OCI-LY7 (cell line): ENCODE results near the gene HEPN1. TPM values are rescaled to one million over a fixed set of nuclear protein-coding genes. Genes with fewer than 3 reads are reported as not detected.

ENCODE experiments used
- BruUV-seq: library from RNA; stranded (reverse); fragments of 400-500 nt; replicated peaks from 2 replicates; lab custom pipeline; 2021; lab: Mats Ljungman, UMichigan
- CTCF ChIA-PET: fragments of 300-600 bp; sonication (Branson Sonifier 250); formaldehyde crosslinking; loops from one replicate; lab custom pipeline; 2022; ENCODE audit warnings: antibody characterized with exemption; ENCODE audit not compliant: unreplicated experiment; lab: Charles Lee
- POLR2A ChIA-PET: fragments of 300-600 bp; sonication (Branson Sonifier 250); formaldehyde crosslinking; loops from one replicate; lab custom pipeline; 2022; ENCODE audit warnings: antibody characterized with exemption; lab: Charles Lee
- DNase-seq: peaks from one replicate; pipeline ENCODE4 v3.0.0-alpha.2; 2015; ENCODE audit warnings: low spot score
- H2AFZ ChIP-seq: fragments of 200-600 bp; sonication (generic), shearing (Covaris generic); 2 replicates; pipeline ENCODE4 v1.6.1; 2014; ENCODE audit warnings: mild to moderate bottlenecking, antibody characterized with exemption, low read length, moderate library complexity
- H3K27ac ChIP-seq: fragments of 200-600 bp; sonication (generic); 2 replicates; pipeline ENCODE4 v1.5.1; 2014; ENCODE audit warnings: mixed run types, low read depth, mild to moderate bottlenecking, moderate library complexity, low read length, inconsistent platforms; ENCODE audit not compliant: poor library complexity, severe bottlenecking
- H3K36me3 ChIP-seq: fragments of 200-600 bp; sonication (generic); 2 replicates; pipeline ENCODE4 v1.6.1; 2014; ENCODE audit warnings: mild to moderate bottlenecking, antibody characterized with exemption, low read length, moderate library complexity, mixed read lengths; ENCODE audit not compliant: insufficient read depth
- H3K4me1 ChIP-seq: fragments of 200-600 bp; sonication (generic); 2 replicates; pipeline ENCODE4 v1.5.1; 2014; ENCODE audit warnings: mild to moderate bottlenecking, low read length; ENCODE audit not compliant: insufficient read depth, poor library complexity, severe bottlenecking
- H3K4me2 ChIP-seq: fragments of 200-600 bp; sonication (generic); 2 replicates; pipeline ENCODE4 v1.6.1; 2014; ENCODE audit warnings: mild to moderate bottlenecking, low read length
- H3K4me3 ChIP-seq: fragments of 200-600 bp; sonication (generic); 2 replicates; pipeline ENCODE4 v1.5.1; 2014; ENCODE audit warnings: mild to moderate bottlenecking, low read depth, low read length; ENCODE audit not compliant: poor library complexity, severe bottlenecking
- H3K79me2 ChIP-seq: fragments of 200-600 bp; sonication (generic); 2 replicates; pipeline ENCODE4 v1.6.1; 2016; ENCODE audit warnings: low read depth, mild to moderate bottlenecking, low read length, moderate library complexity, mixed read lengths; ENCODE audit not compliant: insufficient read depth
- H3K9me2 ChIP-seq: fragments of 200-600 bp; sonication (generic); 2 replicates; pipeline ENCODE4 v1.6.1; 2016; ENCODE audit warnings: mild to moderate bottlenecking, low read length, mixed read lengths; ENCODE audit not compliant: insufficient read depth
- H3K9me3 ChIP-seq: fragments of 200-600 bp; sonication (generic); 2 replicates; pipeline ENCODE4 v1.6.1; 2014; ENCODE audit warnings: mild to moderate bottlenecking, mixed run types, low read length, mixed read lengths
- H4K20me1 ChIP-seq: fragments of 200-600 bp; sonication (generic); 2 replicates; pipeline ENCODE4 v1.6.1; 2014; ENCODE audit warnings: mild to moderate bottlenecking, antibody characterized with exemption, low read length, moderate library complexity, mixed read lengths; ENCODE audit not compliant: insufficient read depth
- CTCF ChIP-seq: fragments of 200-600 bp; sonication (generic); conservative IDR thresholded peaks from 2 replicates; pipeline ENCODE4 v1.5.1; 2014; ENCODE audit warnings: mild to moderate bottlenecking, antibody characterized with exemption, low read length, moderate library complexity, mixed read lengths
- EZH2phosphoT487 ChIP-seq: fragments of 200-600 bp; sonication (generic); IDR thresholded peaks from 2 replicates; pipeline ENCODE4 v1.6.1; 2018; ENCODE audit warnings: low read depth, borderline replicate concordance, mild to moderate bottlenecking, mixed run types, antibody characterized with exemption, low read length, moderate library complexity, mixed read lengths
- intact Hi-C: fragments of 100-400 bp; cut with micrococcal nuclease; formaldehyde crosslinking; loops from one replicate; pipeline ENCODE4 v1.10.0; 2022; ENCODE audit not compliant: unreplicated experiment
- total RNA-seq, 2 experiments: library from RNA; depleted of rRNA in 1 of 2; stranded (reverse); fragments of >200 nt in 1 of 2; shearing (Covaris generic) in 1 of 2; gene quantifications; 2 replicates each; pipeline ENCODE4 v1.2.3, GENCODE V29; 2014 to 2022

HEPN1 gene
- total RNA-seq, 2 experiments from 2014 or later, result not detected

DNA sequence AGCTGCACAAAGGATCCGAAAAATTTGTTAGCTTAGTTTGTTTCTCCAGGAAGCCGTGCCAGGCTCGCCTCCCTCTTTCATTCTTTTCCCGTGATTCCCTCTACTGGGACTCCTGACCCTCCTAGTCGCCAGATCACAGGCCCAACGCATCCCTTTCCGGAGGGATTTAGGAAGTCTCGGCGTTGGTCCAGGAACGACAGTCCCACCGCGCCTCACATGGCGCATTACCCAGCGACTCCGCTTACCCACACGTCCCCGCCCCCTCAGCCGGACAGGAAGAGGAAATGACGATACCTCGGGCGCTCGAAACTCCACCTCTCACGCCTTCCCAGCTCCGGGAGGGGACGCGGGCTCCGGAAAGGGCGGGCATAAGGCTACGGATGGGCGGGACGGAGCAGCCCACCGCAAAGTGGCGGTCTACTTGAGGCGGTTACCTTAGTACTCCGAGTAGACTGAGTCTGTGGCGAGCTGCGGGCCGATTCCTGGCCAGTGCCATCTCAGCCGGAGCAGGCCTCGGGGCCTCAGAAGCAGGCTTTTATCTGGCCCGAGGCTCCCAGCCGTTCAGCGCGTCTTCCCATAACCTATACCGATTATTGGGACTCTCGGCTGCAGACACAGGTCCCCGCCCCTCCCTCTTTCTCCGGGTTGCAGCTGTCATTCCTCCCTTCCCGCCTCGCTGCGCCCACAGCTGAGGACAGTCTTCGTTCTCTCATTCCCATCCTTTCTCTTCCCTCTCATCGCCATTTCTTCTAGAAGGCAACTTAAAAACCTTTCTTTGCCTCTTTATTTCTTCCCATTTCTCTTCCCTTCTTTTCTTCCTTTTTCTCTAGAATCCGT, 34.9 kb downstream of the HEPN1 start, which contains the start of gene CCDC15:
Gene CCDC15, plus strand, starts transcription at position 450 of the 837 bp plus-strand sequence. CDS start 531 bp downstream, outside the sequence.
- Histone ChIP-seq H3K4me1 (peaks cover 24% of the 10 kb centered on the region), H3K36me3 (no peaks in the 10 kb centered on the region), H3K9me3 (no peaks in the 10 kb centered on the region; the same call in 1 of the 2 replicates), H3K4me2 (peak within 1 kb of the TSS; percentile 99), H3K4me3 (peak within 1 kb of the TSS; percentile 87), H3K79me2 (no peaks in the 10 kb centered on the region), H3K27ac (peak within 1 kb of the TSS; percentile 63), H3K9me2 (no peaks in the 10 kb centered on the region), H4K20me1 (no peaks in the 10 kb centered on the region), H2AFZ (peak within 1 kb of the TSS; percentile 93)
- peak; percentile 97 for DNase-seq
- ChIA-PET POLR2A (interaction anchor here (0.5 to 3.0 kb wide), 22 partner anchors 9 to 1994 kb away, joined by 3 to 15 read pairs (median 4); partner anchors contain the start of genes SIAE, TBRG1 and TMEM218), CTCF (interaction anchor here (0.6 to 0.8 kb wide), 2 partner anchors 117 to 118 kb away, joined by 3 to 7 read pairs; no protein-coding TSS in a partner anchor)
- BruUV-seq, result TSS peak; percentile 99
- TF ChIP-seq EZH2phosphoT487 (no peak), CTCF (no peak)
- intact Hi-C loops, result loop anchor here (2.0 to 5.0 kb wide), 4 partner anchors 119 to 395 kb away; partner anchors contain the start of genes SIAE, SPA17 and TBRG1

DNA sequence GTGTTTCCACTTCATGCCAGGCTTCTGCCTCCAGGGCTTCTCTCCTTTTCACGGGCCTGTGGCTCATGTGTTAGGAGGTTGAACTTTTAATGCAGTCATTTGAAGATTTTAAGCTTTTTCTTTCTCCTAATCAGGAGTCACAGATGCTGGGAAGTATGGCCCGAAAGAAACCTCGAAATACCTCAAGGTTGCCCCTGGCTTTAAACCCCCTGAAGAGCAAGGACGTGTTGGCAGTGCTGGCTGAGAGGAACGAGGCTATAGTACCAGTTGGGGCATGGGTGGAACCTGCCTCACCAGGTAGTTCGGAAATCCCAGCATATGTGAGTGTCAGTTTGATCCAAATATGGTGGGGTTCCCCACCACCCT, 35.5 kb downstream of the HEPN1 start:
- POLR2A ChIA-PET, result interaction anchor here (0.5 to 3.0 kb wide), 8 partner anchors 10 to 307 kb away, joined by 3 to 15 read pairs (median 3); partner anchors contain the start of gene TMEM218

More for the DNA sequence above, 35.5 kb downstream of the HEPN1 start:
- no peaks in the 10 kb centered on the region for H4K20me1 ChIP-seq
- H3K9me3 ChIP-seq, result no peaks in the 10 kb centered on the region; the same call in 1 of the 2 replicates
- H3K9me2 ChIP-seq, result no peaks in the 10 kb centered on the region
- H3K4me1 ChIP-seq, result peaks cover 24% of the 10 kb centered on the region
- peak overlapping the region; percentile 99 for H3K4me2 ChIP-seq
- peak; percentile 8 for DNase-seq
- H2AFZ ChIP-seq, result peak overlapping the region; percentile 93
- H3K27ac ChIP-seq, result peak overlapping the region; percentile 63
- peak overlapping the region; percentile 87 for H3K4me3 ChIP-seq
- CTCF ChIA-PET, result interaction anchor here (0.6 kb wide), 1 partner anchor 118 kb away, joined by 7 read pairs; no protein-coding TSS in a partner anchor
- BruUV-seq, result TSS peak; percentile 80
- H3K79me2 ChIP-seq, result no peaks in the 10 kb centered on the region
- intact Hi-C loops, result loop anchor here (2.0 to 5.0 kb wide), 4 partner anchors 118 to 394 kb away; partner anchors contain the start of genes SIAE, SPA17 and TBRG1
- no peak for TF ChIP-seq CTCF
- no peak for TF ChIP-seq EZH2phosphoT487
- H3K36me3 ChIP-seq, result no peaks in the 10 kb centered on the region
